Naive thymus-derived CD4-positive, alpha-beta T cell (primary cell): ENCODE measurements around the gene DNMT1. TPM values are rescaled to one million over a fixed set of nuclear protein-coding genes. Genes with fewer than 3 reads are reported as not detected.

Source experiments
- ATAC-seq: fragments of 150-1000 bp; cut with Tn5 transposase; 2 replicates; pipeline ENCODE4 v1.10.0; 2021; ENCODE audit warnings: mild to moderate bottlenecking, moderate library complexity
- CTCF ChIA-PET: fragments of 350-600 bp; sonication (Branson Sonifier 250); formaldehyde crosslinking; loops from one replicate; lab custom pipeline; 2021; ENCODE audit warnings: antibody characterized with exemption; lab: Charles Lee
- POLR2A ChIA-PET: fragments of 350-600 bp; sonication (Branson Sonifier 250); formaldehyde crosslinking; loops from one replicate; lab custom pipeline; 2021; ENCODE audit warnings: antibody characterized with exemption, inconsistent platforms; lab: Charles Lee
- DNase-seq, 9 donors: peaks; one replicate each; pipeline versions ENCODE4 v3.0.0 to v3.0.0-alpha.2; 2020 to 2022; ENCODE audit warnings: mixed read lengths in 1 of 9
- H3K27ac ChIP-seq: one replicate; pipeline ENCODE4 v1.7.0; 2013; ENCODE audit warnings: mild to moderate bottlenecking, low read depth, low read length, moderate library complexity
- H3K27me3 ChIP-seq, 2 donors: one replicate each; pipeline ENCODE4 v1.7.0; 2013; ENCODE audit warnings: low read length in 2 of 2, mild to moderate bottlenecking in 2 of 2, moderate library complexity in 2 of 2; ENCODE audit not compliant: control insufficient read depth in 2 of 2, insufficient read depth in 2 of 2
- H3K36me3 ChIP-seq, 3 experiments: 1 replicate in 2 of 3; 2 replicates in 1 of 3; pipeline ENCODE4 v1.7.0; 2013; ENCODE audit warnings: low read length in 3 of 3, mild to moderate bottlenecking in 3 of 3, moderate library complexity in 1 of 3; ENCODE audit not compliant: insufficient read depth in 3 of 3, control insufficient read depth in 2 of 3
- H3K4me1 ChIP-seq, 2 donors: one replicate each; pipeline ENCODE4 v1.7.0; 2013; ENCODE audit warnings: low read length in 2 of 2, mild to moderate bottlenecking in 2 of 2, moderate library complexity in 1 of 2; ENCODE audit not compliant: control insufficient read depth in 2 of 2, insufficient read depth in 2 of 2
- H3K4me3 ChIP-seq: 2 replicates; pipeline ENCODE4 v1.7.0; 2013; ENCODE audit warnings: mild to moderate bottlenecking, low read length
- H3K9me3 ChIP-seq, 3 experiments: 1 replicate in 2 of 3; 2 replicates in 1 of 3; pipeline ENCODE4 v1.7.0; 2013; ENCODE audit warnings: low read length in 3 of 3; ENCODE audit not compliant: control insufficient read depth in 2 of 3
- H3K27ac Mint-ChIP-seq, 9 donors: one replicate each; pipeline ENCODE4 v1.8.0; 2020 to 2022; ENCODE audit warnings: mixed read lengths in 9 of 9, mild to moderate bottlenecking in 8 of 9, moderate library complexity in 5 of 9, inconsistent platforms in 2 of 9
- H3K27me3 Mint-ChIP-seq, 5 donors: one replicate each; pipeline ENCODE4 v1.8.0; 2021 to 2022; ENCODE audit warnings: mixed read lengths in 5 of 5, mild to moderate bottlenecking in 1 of 5
- H3K36me3 Mint-ChIP-seq, 5 donors: one replicate each; pipeline ENCODE4 v1.8.0; 2020 to 2022; ENCODE audit warnings: mixed read lengths in 5 of 5, mild to moderate bottlenecking in 3 of 5, inconsistent platforms in 1 of 5
- H3K4me1 Mint-ChIP-seq, 7 donors: one replicate each; pipeline ENCODE4 v1.8.0; 2020 to 2022; ENCODE audit warnings: mixed read lengths in 7 of 7, mild to moderate bottlenecking in 3 of 7, inconsistent platforms in 1 of 7
- H3K4me3 Mint-ChIP-seq, 10 donors: one replicate each; pipeline ENCODE4 v1.8.0; 2020 to 2022; ENCODE audit warnings: mild to moderate bottlenecking in 10 of 10, mixed read lengths in 10 of 10, moderate library complexity in 6 of 10, inconsistent platforms in 2 of 10
- H3K9me3 Mint-ChIP-seq, 11 donors: one replicate each; pipeline ENCODE4 v1.8.0; 2020 to 2022; ENCODE audit warnings: mixed read lengths in 11 of 11, mild to moderate bottlenecking in 4 of 11, inconsistent platforms in 1 of 11, moderate library complexity in 1 of 11
- intact Hi-C, 2 donors: fragments of 100-400 bp; cut with micrococcal nuclease; formaldehyde crosslinking; loops; one replicate each; pipeline ENCODE4 v1.15.1; 2023
- polyA plus RNA-seq, 2 donors: library from polyadenylated mRNA; unstranded; fragments of 300-500 nt; fragmentation: Illumina TruSeq; gene quantifications; one replicate each; pipeline ENCODE4 v1.2.3, GENCODE V29; 2021
- total RNA-seq, 6 experiments: library from RNA in 5 of 6; stranded (reverse) in 5 of 6; gene quantifications; 1 replicate in 5 of 6; 2 replicates in 1 of 6; pipeline ENCODE4 v1.2.3 and lab custom pipeline; 2021 to 2026

Gene DNMT1
- total and polyA plus RNA-seq, 7 experiments from 2014 or later: 113 to 334 (median 187) TPM

DNA sequence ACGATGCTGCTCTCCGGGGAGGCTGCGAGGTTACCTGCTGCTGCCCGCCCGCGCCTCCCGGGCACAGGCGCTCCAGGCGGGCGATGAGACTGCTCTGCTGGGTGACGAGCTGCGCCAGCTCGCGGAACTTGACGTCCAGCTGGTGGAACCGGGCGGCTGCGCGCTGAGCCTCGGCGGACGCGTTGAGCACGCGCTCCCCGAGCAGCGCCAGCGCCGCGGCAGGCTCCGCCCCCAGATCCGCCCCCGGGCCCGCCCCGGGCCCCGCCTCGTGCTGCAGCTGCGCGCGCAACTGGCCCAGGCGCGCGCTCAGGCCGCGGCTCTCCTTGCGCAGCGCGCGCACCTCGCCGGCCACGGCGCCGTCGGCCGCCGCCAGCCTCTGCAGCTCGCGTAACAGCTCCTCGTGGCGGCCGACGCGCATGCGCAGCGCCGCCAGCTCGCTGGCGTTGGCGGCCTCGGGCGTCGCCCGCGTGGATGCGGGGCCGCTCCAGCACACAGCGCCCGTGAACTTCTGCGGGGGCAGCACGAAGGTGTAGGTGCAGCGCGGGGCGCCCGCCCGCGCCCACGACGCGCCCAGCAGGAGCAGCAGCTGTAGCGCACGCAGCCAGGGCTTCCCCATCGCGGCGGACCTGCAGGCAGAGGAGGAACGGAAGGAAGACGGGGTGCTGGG, 98.7 kb downstream of the DNMT1 start:
- Mint-ChIP-seq H3K27ac (peak overlapping the region in 8 of 9 donors; percentile 41 to 92 (median 74)), H3K4me3 (peak overlapping the region; percentile 27 to 73 (median 60)), H3K36me3 (peaks cover 4 to 28% (median 7%) of the 10 kb centered on the region in 5 donors), H3K9me3 (peaks cover 0 to 5% (median 0%) of the 10 kb centered on the region in 11 donors), H3K4me1 (peaks cover 0 to 35% (median 25%) of the 10 kb centered on the region in 7 donors), H3K27me3 (no peaks in the 10 kb centered on the region)
- H3K4me3 ChIP-seq: peak overlapping the region; percentile 48
- peak; percentile 86 to 98 (median 92) for DNase-seq
- peak; percentile 95 for ATAC-seq
- H3K27me3 ChIP-seq: no peaks in the 10 kb centered on the region
- ChIA-PET CTCF (interaction anchor here (0.5 to 1.2 kb wide), 5 partner anchors 25 to 1776 kb away, joined by 3 to 5 read pairs (median 3); no protein-coding TSS in a partner anchor), POLR2A (interaction anchor here (0.6 to 4.1 kb wide), 14 partner anchors 10 to 621 kb away, joined by 3 to 60 read pairs (median 4); partner anchors contain the start of genes DNM2 and PPAN)
- intact Hi-C loops: loop anchor here (1.0 to 2.0 kb wide), 4 partner anchors 8 to 47 kb away; partner anchors contain the start of genes SHFL (in 2 of the 2) and PPAN (in 1 of the 2)
- H3K9me3 ChIP-seq: no peaks in the 10 kb centered on the region
- peaks cover 21 to 22% of the 10 kb centered on the region in 2 donors for H3K4me1 ChIP-seq
- H3K27ac ChIP-seq: peak overlapping the region; percentile 77
- peaks cover 0 to 29% (median 4%) of the 10 kb centered on the region in 3 experiments for H3K36me3 ChIP-seq

GRCh38 chr19:10095622-10095947, 99.2 kb downstream of the DNMT1 start:
- peak overlapping the region; percentile 36 for H3K27ac ChIP-seq
- no peaks in the 10 kb centered on the region for H3K9me3 ChIP-seq
- H3K36me3 ChIP-seq: peaks cover 0 to 32% (median 4%) of the 10 kb centered on the region in 3 experiments
- POLR2A ChIA-PET: interaction anchor here (0.6 to 4.1 kb wide), 12 partner anchors 11 to 622 kb away, joined by 3 to 60 read pairs (median 4); partner anchors contain the start of genes DNM2 and PPAN
- peaks cover 0 to 34% (median 24%) of the 10 kb centered on the region in 7 donors for H3K4me1 Mint-ChIP-seq
- intact Hi-C loops: no loop called here
- H3K4me3 Mint-ChIP-seq: peak overlapping the region; percentile 33 to 70 (median 52)
- peak overlapping the region in 7 of 9 donors; percentile 32 to 92 (median 74) for H3K27ac Mint-ChIP-seq
- no peak for ATAC-seq
- no peak overlapping the region for H3K4me3 ChIP-seq
- peaks cover 17 to 21% of the 10 kb centered on the region in 2 donors for H3K4me1 ChIP-seq
- H3K9me3 Mint-ChIP-seq: peaks cover 0 to 5% (median 0%) of the 10 kb centered on the region in 11 donors
- H3K27me3 ChIP-seq: no peaks in the 10 kb centered on the region
- DNase-seq: no peak
- H3K27me3 Mint-ChIP-seq: no peaks in the 10 kb centered on the region
- H3K36me3 Mint-ChIP-seq: peaks cover 4 to 28% (median 7%) of the 10 kb centered on the region in 5 donors
- CTCF ChIA-PET: interaction anchor here (0.5 to 1.2 kb wide), 2 partner anchors 26 to 155 kb away, joined by 3 to 4 read pairs; no protein-coding TSS in a partner anchor

GRCh38 chr19:10093295-10094186, 101.2 kb downstream of the DNMT1 start:
- H3K27ac Mint-ChIP-seq: peak overlapping the region in 3 of 9 donors; percentile 11 to 45 (median 43)
- H3K4me3 Mint-ChIP-seq: no peak overlapping the region
- ChIA-PET CTCF (no interaction called here), POLR2A (interaction anchor here (0.7 to 2.5 kb wide), 4 partner anchors 9 to 306 kb away, joined by 3 to 7 read pairs (median 3); partner anchors contain the start of gene ANGPTL6)
- Histone ChIP-seq H3K4me1 (peaks cover 10 to 15% of the 10 kb centered on the region in 2 donors), H3K27me3 (no peaks in the 10 kb centered on the region), H3K9me3 (no peaks in the 10 kb centered on the region), H3K36me3 (peaks cover 0 to 47% (median 4%) of the 10 kb centered on the region in 3 experiments), H3K27ac (no peak overlapping the region), H3K4me3 (no peak overlapping the region)
- intact Hi-C loops: no loop called here
- peaks cover 4 to 35% (median 7%) of the 10 kb centered on the region in 5 donors for H3K36me3 Mint-ChIP-seq
- no peak for DNase-seq
- ATAC-seq: no peak
- H3K9me3 Mint-ChIP-seq: peaks cover 0 to 4% (median 0%) of the 10 kb centered on the region in 11 donors
- H3K4me1 Mint-ChIP-seq: peaks cover 0 to 22% (median 13%) of the 10 kb centered on the region in 7 donors
- no peaks in the 10 kb centered on the region for H3K27me3 Mint-ChIP-seq

DNA sequence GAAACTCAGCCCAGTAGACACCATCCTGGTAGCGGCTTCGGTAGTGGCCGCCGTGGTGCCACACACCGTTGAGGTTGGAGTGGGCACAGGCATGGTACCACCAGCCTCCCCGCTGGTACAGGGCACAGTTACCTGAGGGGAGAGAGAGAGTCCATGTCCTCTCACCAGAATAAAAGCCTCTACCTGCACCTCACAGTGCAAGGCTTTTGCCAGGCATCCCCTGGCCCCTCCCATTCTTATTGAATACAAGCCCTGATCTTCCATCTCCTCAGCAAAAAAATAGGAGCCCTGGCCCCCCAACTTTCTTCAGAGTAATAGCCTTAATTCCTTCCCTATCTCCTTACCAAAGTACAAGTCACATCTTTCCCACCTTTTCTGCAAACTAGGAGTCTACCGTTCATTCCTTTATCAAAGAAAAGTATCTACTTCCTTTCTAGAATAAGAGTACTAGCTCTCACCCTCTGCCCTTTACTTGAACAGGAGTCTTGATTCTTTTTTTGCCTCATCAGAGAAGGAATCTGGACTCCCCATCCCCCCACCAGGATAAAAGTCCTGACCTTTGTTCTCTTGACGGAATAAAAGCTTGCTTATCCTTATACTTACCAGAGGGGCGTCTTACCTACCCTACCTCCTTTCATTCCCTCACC, 102.0 kb downstream of the DNMT1 start:
- Mint-ChIP-seq H3K27ac (peak overlapping the region in 4 of 9 donors; percentile 1 to 45 (median 27)), H3K36me3 (peaks cover 4 to 36% (median 7%) of the 10 kb centered on the region in 5 donors), H3K9me3 (peaks cover 0 to 4% (median 0%) of the 10 kb centered on the region in 11 donors), H3K4me1 (peaks cover under 1 to 22% (median 8%) of the 10 kb centered on the region in 7 donors), H3K27me3 (no peaks in the 10 kb centered on the region), H3K4me3 (no peak overlapping the region)
- H3K4me1 ChIP-seq: peaks cover 10 to 15% of the 10 kb centered on the region in 2 donors
- H3K36me3 ChIP-seq: peaks cover 0 to 47% (median 4%) of the 10 kb centered on the region in 3 experiments
- H3K27me3 ChIP-seq: no peaks in the 10 kb centered on the region
- no peak overlapping the region for H3K4me3 ChIP-seq
- intact Hi-C loops: no loop called here
- ChIA-PET CTCF (no interaction called here), POLR2A (interaction anchor here (0.7 to 2.5 kb wide), 4 partner anchors 10 to 45 kb away, joined by 3 to 7 read pairs (median 3); partner anchors contain the start of gene ANGPTL6)
- ATAC-seq (no peak), DNase-seq (no peak)
- H3K27ac ChIP-seq: no peak overlapping the region
- no peaks in the 10 kb centered on the region for H3K9me3 ChIP-seq

DNA sequence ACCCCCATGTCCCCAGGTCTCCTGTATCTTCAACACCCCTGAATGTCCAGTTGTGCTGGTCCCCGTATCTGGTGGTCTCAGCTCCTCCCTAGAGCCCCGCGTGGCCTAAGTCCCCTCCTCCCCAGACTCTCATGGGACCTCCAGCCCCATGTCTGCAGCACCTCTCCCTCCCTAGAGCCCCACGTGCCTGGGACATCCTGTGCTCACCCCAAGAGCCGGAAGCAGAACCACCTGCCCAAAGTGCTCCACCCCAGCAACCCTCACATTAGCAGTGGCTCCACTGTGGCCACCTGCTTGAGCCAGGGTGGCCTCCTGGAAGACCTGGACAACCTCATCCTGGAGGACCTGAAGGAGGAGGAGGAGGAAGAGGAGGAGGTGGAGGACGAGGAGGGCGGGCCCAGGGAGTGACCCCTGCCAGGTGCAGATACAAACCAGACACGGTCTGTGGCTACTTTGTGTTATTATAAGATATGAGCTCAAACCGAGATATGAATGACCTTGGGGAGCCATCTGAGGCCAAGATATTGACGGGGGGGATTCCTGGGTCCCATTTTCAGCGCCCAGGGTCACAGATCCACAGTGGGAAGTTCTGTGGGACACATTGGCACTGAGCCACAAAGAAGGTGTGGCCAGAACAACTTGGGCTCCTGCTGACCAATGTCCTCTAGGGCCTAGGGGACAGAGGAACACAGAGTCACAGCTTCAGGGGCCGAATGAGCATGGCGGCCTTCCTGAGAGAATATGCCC, 102.7 kb downstream of the DNMT1 start:
- H3K27ac ChIP-seq: no peak overlapping the region
- CTCF ChIA-PET: no interaction called here
- peaks cover 4 to 42% (median 7%) of the 10 kb centered on the region in 5 donors for H3K36me3 Mint-ChIP-seq
- H3K9me3 ChIP-seq: no peaks in the 10 kb centered on the region
- H3K4me1 ChIP-seq: peaks cover 12 to 14% of the 10 kb centered on the region in 2 donors
- H3K4me3 ChIP-seq: no peak overlapping the region
- H3K27ac Mint-ChIP-seq: peak overlapping the region in 1 of 9 donors; percentile 68
- H3K4me3 Mint-ChIP-seq: peak overlapping the region in 1 of 10 donors; percentile 39
- no peaks in the 10 kb centered on the region for H3K27me3 ChIP-seq
- DNase-seq (no peak), ATAC-seq (no peak)
- H3K4me1 Mint-ChIP-seq: peaks cover 7 to 26% (median 15%) of the 10 kb centered on the region in 7 donors
- no peaks in the 10 kb centered on the region for H3K27me3 Mint-ChIP-seq
- intact Hi-C loops: no loop called here
- POLR2A ChIA-PET: interaction anchor here (0.7 to 2.5 kb wide), 2 partner anchors 12 to 46 kb away, joined by 3 to 7 read pairs; no protein-coding TSS in a partner anchor
- peaks cover 0 to 47% (median 4%) of the 10 kb centered on the region in 3 experiments for H3K36me3 ChIP-seq
- H3K9me3 Mint-ChIP-seq: peaks cover 0 to 4% (median 0%) of the 10 kb centered on the region in 11 donors
